Fibroblast of lung (primary cell): ENCODE data around the gene RIOK1.

Experiments
- CTCF ChIP-seq, 2 donors: IDR thresholded peaks in 1 of 2; conservative IDR thresholded peaks in 1 of 2; 1 replicate in 1 of 2; 2 replicates in 1 of 2; pipeline ENCODE4 v1.5.1; 2011 to 2012; ENCODE audit warnings: low read length in 2 of 2, control low read depth in 1 of 2, inconsistent platforms in 1 of 2, low read depth in 1 of 2, mild to moderate bottlenecking in 1 of 2
- EZH2 ChIP-seq: IDR thresholded peaks from 2 replicates; pipeline ENCODE4 v1.5.1; 2012; ENCODE audit warnings: low read length, control low read depth, mild to moderate bottlenecking; ENCODE audit errors: missing control alignments

GRCh38 chr6:7449018-7449417 lies 59.4 kb downstream of the RIOK1 start:
- TF ChIP-seq CTCF (conservative IDR thresholded peaks at IDR 0.05 in 1 of 2, IDR thresholded peaks at IDR 0.05 in 1 of 2; ENCODE audit: low read depth in 1 of 2, low read length in 2 of 2) (no peak), EZH2 (no peak)
